HCT116 (cell line): ENCODE results near the gene CBY1. TPM values are rescaled to one million over a fixed set of nuclear protein-coding genes. Genes with fewer than 3 reads are reported as not detected.

Experiments
- ATAC-seq: fragments of 200-7000 bp; cut with Tn5 transposase; 2 replicates; pipeline ENCODE4 v1.9.1; 2020; ENCODE audit warnings: mild to moderate bottlenecking, moderate library complexity
- BruUV-seq: library from RNA; stranded (reverse); fragments of 400-500 nt; replicated peaks from 2 replicates; lab custom pipeline; 2021; lab: Mats Ljungman, UMichigan
- CTCF ChIA-PET: fragments of 300-600 bp; sonication (Branson Sonifier 250); formaldehyde crosslinking; loops from one replicate; lab custom pipeline; 2021; ENCODE audit warnings: antibody characterized with exemption; lab: Charles Lee
- POLR2A ChIA-PET: fragments of 300-600, 350-600 bp; sonication (Branson Sonifier 250); formaldehyde crosslinking; loops from one replicate; lab custom pipeline; 2021; ENCODE audit warnings: antibody characterized with exemption; lab: Charles Lee
- RAD21 ChIA-PET, 2 experiments: fragments of 300-600 bp; sonication (Branson Sonifier 250); formaldehyde crosslinking; loops; one replicate each; lab custom pipeline; 2023; ENCODE audit warnings: low total read pairs in 2 of 2; ENCODE audit not compliant: uncharacterized antibody in 2 of 2, unreplicated experiment in 2 of 2, low non-redundant PET in 1 of 2; lab: Charles Lee
- DNase-seq: peaks from one replicate; pipeline ENCODE4 v3.0.0-alpha.2; 2010; ENCODE audit warnings: low read depth, low spot score
- H2AFZ ChIP-seq: fragments of 200-600 bp; shearing (Covaris generic), sonication (generic); 2 replicates; pipeline ENCODE4 v1.6.1; 2017; ENCODE audit warnings: low read depth, mixed run types, mixed read lengths, antibody characterized with exemption, low read length; ENCODE audit not compliant: poor library complexity, severe bottlenecking
- H3K27ac ChIP-seq: 2 replicates; pipeline ENCODE4 v1.5.1; 2012; ENCODE audit warnings: low read depth, low read length
- H3K27me3 ChIP-seq: fragments of 200-600 bp; sonication (generic); 2 replicates; pipeline ENCODE4 v1.6.1; 2016; ENCODE audit warnings: mixed run types, low read length, mixed read lengths; ENCODE audit not compliant: insufficient read depth
- H3K36me3 ChIP-seq, 2 experiments: fragments of 200-500 bp in 1 of 2; fragments of 200-600 bp in 1 of 2; sonication (Bioruptor generic) in 1 of 2; sonication (generic) in 1 of 2; 2 replicates each; pipeline versions ENCODE4 v1.5.1 to v1.6.1; 2014 to 2016; ENCODE audit warnings: low read length in 2 of 2, inconsistent platforms in 1 of 2, mixed read lengths in 1 of 2, mixed run types in 1 of 2; ENCODE audit not compliant: insufficient read depth in 2 of 2, control insufficient read depth in 1 of 2
- H3K4me1 ChIP-seq, 2 experiments: fragments of 200-600 bp in 1 of 2; sonication (generic) in 1 of 2; 2 replicates each; pipeline versions ENCODE4 v1.5.1 to v1.6.1; 2012 to 2017; ENCODE audit warnings: low read length in 2 of 2, inconsistent platforms in 1 of 2, mild to moderate bottlenecking in 1 of 2, mixed read lengths in 1 of 2, mixed run types in 1 of 2, moderate library complexity in 1 of 2; ENCODE audit not compliant: insufficient read depth in 2 of 2, control insufficient read depth in 1 of 2
- H3K4me2 ChIP-seq: fragments of 200-600 bp; sonication (generic); 2 replicates; pipeline ENCODE4 v1.6.1; 2017; ENCODE audit warnings: mixed run types, low read length, mixed read lengths
- H3K4me3 ChIP-seq, 2 experiments: fragments of 200-600 bp in 1 of 2; sonication (generic) in 1 of 2; replicated peaks in 1 of 2; 2 replicates each; pipeline ENCODE4 v1.5.1; 2011 to 2016; ENCODE audit warnings: low read length in 2 of 2, control low read depth in 1 of 2, low read depth in 1 of 2, mild to moderate bottlenecking in 1 of 2, mixed read lengths in 1 of 2, mixed run types in 1 of 2
- H3K79me2 ChIP-seq: fragments of 200-600 bp; sonication (generic); 2 replicates; pipeline ENCODE4 v1.6.1; 2017; ENCODE audit warnings: mild to moderate bottlenecking, mixed run types, low read length, moderate library complexity, mixed read lengths; ENCODE audit not compliant: insufficient read depth
- H3K9ac ChIP-seq: fragments of 200-600 bp; sonication (generic); 2 replicates; pipeline ENCODE4 v1.6.1; 2016; ENCODE audit warnings: low read length, mixed read lengths
- H3K9me2 ChIP-seq: fragments of 200-600 bp; sonication (generic), shearing (Covaris generic); 2 replicates; pipeline ENCODE4 v1.6.1; 2017; ENCODE audit warnings: mixed run types, mild to moderate bottlenecking, moderate library complexity; ENCODE audit not compliant: insufficient read depth
- H3K9me3 ChIP-seq, 2 experiments: fragments of 200-500 bp in 1 of 2; fragments of 200-600 bp in 1 of 2; sonication (Bioruptor generic) in 1 of 2; sonication (generic) in 1 of 2; 2 replicates each; pipeline ENCODE4 v1.6.1; 2014 to 2017; ENCODE audit warnings: low read length in 2 of 2, mixed read lengths in 2 of 2, inconsistent platforms in 1 of 2, low read depth in 1 of 2, mild to moderate bottlenecking in 1 of 2, mixed run types in 1 of 2, moderate library complexity in 1 of 2; ENCODE audit not compliant: control insufficient read depth in 1 of 2, insufficient read depth in 1 of 2
- H4K20me1 ChIP-seq: fragments of 200-600 bp; sonication (generic), shearing (Covaris generic); 2 replicates; pipeline ENCODE4 v1.6.1; 2017; ENCODE audit warnings: mixed run types, mild to moderate bottlenecking, moderate library complexity; ENCODE audit not compliant: insufficient read depth
- CBX3 ChIP-seq: IDR thresholded peaks from 2 replicates; pipeline ENCODE4 v1.6.1; 2012; ENCODE audit warnings: low read depth
- EZH2 ChIP-seq: fragments of 200-600 bp; sonication (generic); IDR thresholded peaks from 2 replicates; pipeline ENCODE4 v1.6.1; 2017; ENCODE audit warnings: antibody characterized with exemption, mixed run types
- EZH2phosphoT487 ChIP-seq: fragments of 200-600 bp; IDR thresholded peaks from 2 replicates; pipeline ENCODE4 v1.6.1; 2018; ENCODE audit warnings: antibody characterized with exemption, borderline replicate concordance
- FOSL1 ChIP-seq: IDR thresholded peaks from 2 replicates; pipeline ENCODE4 v1.6.1; 2012; ENCODE audit warnings: low read depth
- JUND ChIP-seq: IDR thresholded peaks from 2 replicates; pipeline ENCODE4 v1.6.1; 2012
- SP1 ChIP-seq: IDR thresholded peaks from 2 replicates; pipeline ENCODE4 v1.6.1; 2012; ENCODE audit warnings: low read depth
- SRF ChIP-seq: IDR thresholded peaks from 2 replicates; pipeline ENCODE4 v1.6.1; 2012; ENCODE audit warnings: low read depth
- ZBTB33 ChIP-seq: IDR thresholded peaks from 2 replicates; pipeline ENCODE4 v1.6.1; 2011; ENCODE audit warnings: mild to moderate bottlenecking, low read length, moderate library complexity; ENCODE audit not compliant: insufficient replicate concordance; ENCODE audit errors: extremely low read depth
- intact Hi-C: fragments of 100-400 bp; cut with micrococcal nuclease; formaldehyde crosslinking; loops from 2 replicates; pipeline ENCODE4 v1.10.0; 2022
- total RNA-seq: library from RNA; stranded (reverse); gene quantifications from one replicate; pipeline ENCODE4 v1.2.1, GENCODE V29; 2021; ENCODE audit not compliant: unreplicated experiment
- TF ChIP-seq, protein P1 (sequence below): IDR thresholded peaks from 2 replicates; pipeline ENCODE4 v1.6.1; 2012
- TF ChIP-seq, protein P2 (sequence below): IDR thresholded peaks from 2 replicates; pipeline ENCODE4 v1.6.1; 2012; ENCODE audit warnings: low read depth
- TF ChIP-seq, protein P3 (sequence below), 3 experiments: fragments of 200-600 bp in 1 of 3; sonication (generic) in 1 of 3; IDR thresholded peaks in 2 of 3; conservative IDR thresholded peaks in 1 of 3; 2 replicates each; pipeline ENCODE4 v1.5.1; 2012 to 2017; ENCODE audit warnings: low read depth in 2 of 3, low read length in 2 of 3, antibody characterized with exemption in 1 of 3, borderline replicate concordance in 1 of 3, control low read depth in 1 of 3, mild to moderate bottlenecking in 1 of 3, mixed read lengths in 1 of 3, mixed run types in 1 of 3, moderate library complexity in 1 of 3; ENCODE audit not compliant: insufficient read depth in 1 of 3

Gene CBY1
- total RNA-seq, 1 experiment from 2014 or later, result 27.6 TPM

DNA sequence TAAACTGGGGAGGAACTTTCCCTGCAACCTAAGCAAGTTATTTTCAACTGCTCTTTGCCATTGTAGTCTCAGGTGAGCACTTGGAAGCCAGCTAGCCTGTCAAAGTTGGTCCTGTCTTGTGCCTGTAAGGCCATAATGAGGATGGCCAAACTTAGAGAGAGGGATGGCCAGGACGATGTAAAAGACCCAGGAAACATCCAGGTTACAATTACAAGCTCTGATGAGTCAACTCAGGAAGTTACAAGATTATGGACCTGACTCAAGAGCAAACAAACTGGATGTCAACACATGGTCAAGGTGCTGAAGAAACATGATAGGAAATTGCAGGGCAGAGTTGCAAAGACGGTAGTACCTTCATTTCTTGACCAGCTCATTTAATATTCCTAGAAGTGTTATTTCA, 50.9 kb downstream of the CBY1 start:
- Histone ChIP-seq H3K4me2 (peak overlapping the region; percentile 88), H4K20me1 (no peaks in the 10 kb centered on the region), H3K9me2 (no peaks in the 10 kb centered on the region), H3K27ac (no peak overlapping the region), H3K9ac (peak overlapping the region; percentile 93), H3K4me1 (peaks cover 15 to 37% of the 10 kb centered on the region in 2 experiments), H3K36me3 (peaks cover 0 to 10% of the 10 kb centered on the region in 2 experiments; a peak in 2 of 4 replicates), H2AFZ (no peak overlapping the region), H3K79me2 (peaks cover 64% of the 10 kb centered on the region), H3K4me3 (peak overlapping the region; percentile 85 to 91), H3K9me3 (no peaks in the 10 kb centered on the region), H3K27me3 (no peaks in the 10 kb centered on the region)
- intact Hi-C loops, result no loop called here
- ChIA-PET CTCF (interaction anchor here (0.8 to 1.8 kb wide), 3 partner anchors 11 to 414 kb away, joined by 3 to 4 read pairs (median 3); no protein-coding TSS in a partner anchor), POLR2A (interaction anchor here (0.8 to 1.6 kb wide), 3 partner anchors 9 to 11 kb away, joined by 3 to 6 read pairs (median 3); no protein-coding TSS in a partner anchor), RAD21 (no interaction called here)
- DNase-seq, result no peak
- TSS peak; percentile 60 for BruUV-seq
- no peak for ATAC-seq
- TF ChIP-seq SRF (no peak), EZH2phosphoT487 (no peak), JUND (peak; percentile 55; the same call in 1 of the 2 replicates), CBX3 (peak; percentile 59; the same call in 1 of the 2 replicates), SP1 (peak; percentile 65), FOSL1 (peak; percentile 72), ZBTB33 (no peak), EZH2 (no peak)
- TF ChIP-seq, protein P1, sequence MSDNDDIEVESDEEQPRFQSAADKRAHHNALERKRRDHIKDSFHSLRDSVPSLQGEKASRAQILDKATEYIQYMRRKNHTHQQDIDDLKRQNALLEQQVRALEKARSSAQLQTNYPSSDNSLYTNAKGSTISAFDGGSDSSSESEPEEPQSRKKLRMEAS, result peak; percentile 77
- TF ChIP-seq, protein P2, sequence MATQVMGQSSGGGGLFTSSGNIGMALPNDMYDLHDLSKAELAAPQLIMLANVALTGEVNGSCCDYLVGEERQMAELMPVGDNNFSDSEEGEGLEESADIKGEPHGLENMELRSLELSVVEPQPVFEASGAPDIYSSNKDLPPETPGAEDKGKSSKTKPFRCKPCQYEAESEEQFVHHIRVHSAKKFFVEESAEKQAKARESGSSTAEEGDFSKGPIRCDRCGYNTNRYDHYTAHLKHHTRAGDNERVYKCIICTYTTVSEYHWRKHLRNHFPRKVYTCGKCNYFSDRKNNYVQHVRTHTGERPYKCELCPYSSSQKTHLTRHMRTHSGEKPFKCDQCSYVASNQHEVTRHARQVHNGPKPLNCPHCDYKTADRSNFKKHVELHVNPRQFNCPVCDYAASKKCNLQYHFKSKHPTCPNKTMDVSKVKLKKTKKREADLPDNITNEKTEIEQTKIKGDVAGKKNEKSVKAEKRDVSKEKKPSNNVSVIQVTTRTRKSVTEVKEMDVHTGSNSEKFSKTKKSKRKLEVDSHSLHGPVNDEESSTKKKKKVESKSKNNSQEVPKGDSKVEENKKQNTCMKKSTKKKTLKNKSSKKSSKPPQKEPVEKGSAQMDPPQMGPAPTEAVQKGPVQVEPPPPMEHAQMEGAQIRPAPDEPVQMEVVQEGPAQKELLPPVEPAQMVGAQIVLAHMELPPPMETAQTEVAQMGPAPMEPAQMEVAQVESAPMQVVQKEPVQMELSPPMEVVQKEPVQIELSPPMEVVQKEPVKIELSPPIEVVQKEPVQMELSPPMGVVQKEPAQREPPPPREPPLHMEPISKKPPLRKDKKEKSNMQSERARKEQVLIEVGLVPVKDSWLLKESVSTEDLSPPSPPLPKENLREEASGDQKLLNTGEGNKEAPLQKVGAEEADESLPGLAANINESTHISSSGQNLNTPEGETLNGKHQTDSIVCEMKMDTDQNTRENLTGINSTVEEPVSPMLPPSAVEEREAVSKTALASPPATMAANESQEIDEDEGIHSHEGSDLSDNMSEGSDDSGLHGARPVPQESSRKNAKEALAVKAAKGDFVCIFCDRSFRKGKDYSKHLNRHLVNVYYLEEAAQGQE, result no peak
- TF ChIP-seq, protein P3, sequence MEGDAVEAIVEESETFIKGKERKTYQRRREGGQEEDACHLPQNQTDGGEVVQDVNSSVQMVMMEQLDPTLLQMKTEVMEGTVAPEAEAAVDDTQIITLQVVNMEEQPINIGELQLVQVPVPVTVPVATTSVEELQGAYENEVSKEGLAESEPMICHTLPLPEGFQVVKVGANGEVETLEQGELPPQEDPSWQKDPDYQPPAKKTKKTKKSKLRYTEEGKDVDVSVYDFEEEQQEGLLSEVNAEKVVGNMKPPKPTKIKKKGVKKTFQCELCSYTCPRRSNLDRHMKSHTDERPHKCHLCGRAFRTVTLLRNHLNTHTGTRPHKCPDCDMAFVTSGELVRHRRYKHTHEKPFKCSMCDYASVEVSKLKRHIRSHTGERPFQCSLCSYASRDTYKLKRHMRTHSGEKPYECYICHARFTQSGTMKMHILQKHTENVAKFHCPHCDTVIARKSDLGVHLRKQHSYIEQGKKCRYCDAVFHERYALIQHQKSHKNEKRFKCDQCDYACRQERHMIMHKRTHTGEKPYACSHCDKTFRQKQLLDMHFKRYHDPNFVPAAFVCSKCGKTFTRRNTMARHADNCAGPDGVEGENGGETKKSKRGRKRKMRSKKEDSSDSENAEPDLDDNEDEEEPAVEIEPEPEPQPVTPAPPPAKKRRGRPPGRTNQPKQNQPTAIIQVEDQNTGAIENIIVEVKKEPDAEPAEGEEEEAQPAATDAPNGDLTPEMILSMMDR (IDR thresholded peaks at IDR 0.05 in 2 of 3, conservative IDR thresholded peaks at IDR 0.05 in 1 of 3; ENCODE audit: borderline replicate concordance in 1 of 3, insufficient read depth in 1 of 3, low read depth in 2 of 3, low read length in 2 of 3), result no peak
